Measurements from ENCODE around the gene GMCL2.

- TF ChIP-seq REST (IDR thresholded peaks at IDR 0.05; ENCODE audit: unreplicated experiment) (no peak), CTCF (conservative IDR thresholded peaks at IDR 0.05; ENCODE audit: low read depth in 2 of 2) (no peak), ZNF114 (CRISPR knock-in tag; IDR thresholded peaks at IDR 0.05) (no peak), EZH2 (IDR thresholded peaks at IDR 0.05; ENCODE audit: low read depth, unreplicated experiment) (no peak), JUNB (IDR thresholded peaks at IDR 0.05; ENCODE audit: unreplicated experiment) (no peak), POLR2AphosphoS5 (IDR thresholded peaks at IDR 0.05; ENCODE audit: low read depth) (no peak), EZH2phosphoT487 (IDR thresholded peaks at IDR 0.05; ENCODE audit: unreplicated experiment) (no peak), ZNF331 (CRISPR knock-in tag; IDR thresholded peaks at IDR 0.05; ENCODE audit: low read depth) (no peak), CREB1 (CRISPR knock-in tag; IDR thresholded peaks at IDR 0.05; ENCODE audit: low read depth) (no peak), NANOG (IDR thresholded peaks at IDR 0.05; ENCODE audit: borderline replicate concordance) (no peak), ZNF462 (CRISPR knock-in tag; IDR thresholded peaks at IDR 0.05) (no peak), STAT1 (IDR thresholded peaks at IDR 0.05; ENCODE audit: unreplicated experiment) (no peak)
- TF ChIP-seq, protein P1, sequence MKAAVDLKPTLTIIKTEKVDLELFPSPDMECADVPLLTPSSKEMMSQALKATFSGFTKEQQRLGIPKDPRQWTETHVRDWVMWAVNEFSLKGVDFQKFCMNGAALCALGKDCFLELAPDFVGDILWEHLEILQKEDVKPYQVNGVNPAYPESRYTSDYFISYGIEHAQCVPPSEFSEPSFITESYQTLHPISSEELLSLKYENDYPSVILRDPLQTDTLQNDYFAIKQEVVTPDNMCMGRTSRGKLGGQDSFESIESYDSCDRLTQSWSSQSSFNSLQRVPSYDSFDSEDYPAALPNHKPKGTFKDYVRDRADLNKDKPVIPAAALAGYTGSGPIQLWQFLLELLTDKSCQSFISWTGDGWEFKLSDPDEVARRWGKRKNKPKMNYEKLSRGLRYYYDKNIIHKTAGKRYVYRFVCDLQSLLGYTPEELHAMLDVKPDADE (IDR thresholded peaks at IDR 0.05) = no peak
Measured at GRCh38 chr5:178216779-178217178, 29.6 kb upstream of the GMCL2 start.

Measured in GM23338 (cell line).